ENCODE measurements around the gene BMPR1A. TPM values are rescaled to one million over a fixed set of nuclear protein-coding genes. Genes with fewer than 3 reads are reported as not detected.

Gene BMPR1A
- total RNA-seq, 1 experiment from 2014 or later = 104 TPM

DNA sequence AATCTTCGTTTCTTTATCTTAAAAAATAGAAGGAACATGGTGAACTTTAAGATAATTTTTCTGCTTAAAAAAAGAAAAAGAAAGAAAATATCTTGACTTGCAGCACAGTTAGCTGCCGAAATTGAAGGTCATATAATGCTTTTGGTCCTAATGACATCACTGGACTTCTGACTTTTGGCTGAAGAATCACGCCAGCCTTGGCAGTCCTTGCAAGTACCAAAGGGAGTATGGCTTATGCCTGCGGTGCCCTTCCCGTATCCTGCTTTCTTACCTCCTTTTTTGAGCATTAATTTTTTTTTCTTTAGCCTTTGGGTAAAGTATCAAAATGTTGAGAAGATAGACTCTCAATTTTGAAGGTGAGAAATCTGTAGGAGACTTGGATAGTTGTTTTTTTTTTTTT is 7.0 kb downstream of the BMPR1A start:
- Mint-ChIP-seq H3K27ac (no peak overlapping the region), H3K27me3 (ENCODE audit: low read depth) (no peaks in the 10 kb centered on the region), H3K4me3 (no peak overlapping the region), H3K9me3 (no peaks in the 10 kb centered on the region), H3K36me3 (peaks cover under 1% of the 10 kb centered on the region), H3K4me1 (peaks cover 74% of the 10 kb centered on the region)
- ChIA-PET CTCF (no interaction called here), POLR2A (no interaction called here)
- TF ChIP-seq, protein P1, sequence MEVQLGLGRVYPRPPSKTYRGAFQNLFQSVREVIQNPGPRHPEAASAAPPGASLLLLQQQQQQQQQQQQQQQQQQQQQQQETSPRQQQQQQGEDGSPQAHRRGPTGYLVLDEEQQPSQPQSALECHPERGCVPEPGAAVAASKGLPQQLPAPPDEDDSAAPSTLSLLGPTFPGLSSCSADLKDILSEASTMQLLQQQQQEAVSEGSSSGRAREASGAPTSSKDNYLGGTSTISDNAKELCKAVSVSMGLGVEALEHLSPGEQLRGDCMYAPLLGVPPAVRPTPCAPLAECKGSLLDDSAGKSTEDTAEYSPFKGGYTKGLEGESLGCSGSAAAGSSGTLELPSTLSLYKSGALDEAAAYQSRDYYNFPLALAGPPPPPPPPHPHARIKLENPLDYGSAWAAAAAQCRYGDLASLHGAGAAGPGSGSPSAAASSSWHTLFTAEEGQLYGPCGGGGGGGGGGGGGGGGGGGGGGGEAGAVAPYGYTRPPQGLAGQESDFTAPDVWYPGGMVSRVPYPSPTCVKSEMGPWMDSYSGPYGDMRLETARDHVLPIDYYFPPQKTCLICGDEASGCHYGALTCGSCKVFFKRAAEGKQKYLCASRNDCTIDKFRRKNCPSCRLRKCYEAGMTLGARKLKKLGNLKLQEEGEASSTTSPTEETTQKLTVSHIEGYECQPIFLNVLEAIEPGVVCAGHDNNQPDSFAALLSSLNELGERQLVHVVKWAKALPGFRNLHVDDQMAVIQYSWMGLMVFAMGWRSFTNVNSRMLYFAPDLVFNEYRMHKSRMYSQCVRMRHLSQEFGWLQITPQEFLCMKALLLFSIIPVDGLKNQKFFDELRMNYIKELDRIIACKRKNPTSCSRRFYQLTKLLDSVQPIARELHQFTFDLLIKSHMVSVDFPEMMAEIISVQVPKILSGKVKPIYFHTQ (CRISPR knock-in tag; IDR thresholded peaks at IDR 0.05) = no peak
- TF ChIP-seq SP1 (CRISPR knock-in tag; conservative IDR thresholded peaks at IDR 0.05) (no peak), NR3C1 (CRISPR knock-in tag; conservative IDR thresholded peaks at IDR 0.05; ENCODE audit: low read depth) (no peak), GRHL2 (CRISPR knock-in tag; IDR thresholded peaks at IDR 0.05; ENCODE audit: insufficient replicate concordance, severe bottlenecking) (no peak)
- TF ChIP-seq, protein P2, sequence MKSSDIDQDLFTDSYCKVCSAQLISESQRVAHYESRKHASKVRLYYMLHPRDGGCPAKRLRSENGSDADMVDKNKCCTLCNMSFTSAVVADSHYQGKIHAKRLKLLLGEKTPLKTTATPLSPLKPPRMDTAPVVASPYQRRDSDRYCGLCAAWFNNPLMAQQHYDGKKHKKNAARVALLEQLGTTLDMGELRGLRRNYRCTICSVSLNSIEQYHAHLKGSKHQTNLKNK (CRISPR knock-in tag; IDR thresholded peaks at IDR 0.05) = no peak
- ATAC-seq (no peak), DNase-seq (ENCODE audit: low spot score) (no peak)

DNA sequence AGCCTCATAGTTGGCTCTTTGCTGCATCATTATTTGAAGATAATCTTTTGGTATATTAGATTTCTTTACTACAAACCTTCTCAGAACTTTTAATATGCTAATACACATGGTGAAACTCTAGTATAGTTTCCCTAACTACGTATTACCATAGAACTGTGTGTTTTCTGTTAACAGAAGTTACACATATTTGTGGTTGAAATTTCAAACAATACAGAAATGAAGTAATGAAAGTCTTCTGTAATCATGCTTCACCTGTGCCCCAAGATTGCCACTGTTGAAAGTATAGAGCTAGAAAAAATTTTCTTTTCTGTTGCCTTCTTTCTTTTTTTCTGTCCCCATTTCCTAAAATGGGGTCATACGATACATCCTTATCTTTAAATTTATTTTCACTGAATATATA is 9.1 kb downstream of the BMPR1A start:
- POLR2A ChIA-PET = interaction anchor here (0.5 to 1.2 kb wide), 3 partner anchors 9 to 274 kb away, joined by 3 to 4 read pairs (median 4); partner anchors contain the start of gene BMPR1A
- Mint-ChIP-seq H3K27ac (peak overlapping the region; percentile 67), H3K36me3 (no peaks in the 10 kb centered on the region; the same call in 1 of the 2 replicates), H3K4me1 (peaks cover 82% of the 10 kb centered on the region), H3K27me3 (ENCODE audit: low read depth) (no peaks in the 10 kb centered on the region), H3K9me3 (no peaks in the 10 kb centered on the region), H3K4me3 (no peak overlapping the region; the same call in 1 of the 2 replicates)
- CTCF ChIA-PET = interaction anchor here (0.6 to 1.2 kb wide), 2 partner anchors 91 to 180 kb away, joined by 3 to 4 read pairs; no protein-coding TSS in a partner anchor
- ATAC-seq (no peak), DNase-seq (ENCODE audit: low spot score) (no peak)
- TF ChIP-seq, protein P2 (CRISPR knock-in tag; IDR thresholded peaks at IDR 0.05) = no peak
- TF ChIP-seq, protein P3, sequence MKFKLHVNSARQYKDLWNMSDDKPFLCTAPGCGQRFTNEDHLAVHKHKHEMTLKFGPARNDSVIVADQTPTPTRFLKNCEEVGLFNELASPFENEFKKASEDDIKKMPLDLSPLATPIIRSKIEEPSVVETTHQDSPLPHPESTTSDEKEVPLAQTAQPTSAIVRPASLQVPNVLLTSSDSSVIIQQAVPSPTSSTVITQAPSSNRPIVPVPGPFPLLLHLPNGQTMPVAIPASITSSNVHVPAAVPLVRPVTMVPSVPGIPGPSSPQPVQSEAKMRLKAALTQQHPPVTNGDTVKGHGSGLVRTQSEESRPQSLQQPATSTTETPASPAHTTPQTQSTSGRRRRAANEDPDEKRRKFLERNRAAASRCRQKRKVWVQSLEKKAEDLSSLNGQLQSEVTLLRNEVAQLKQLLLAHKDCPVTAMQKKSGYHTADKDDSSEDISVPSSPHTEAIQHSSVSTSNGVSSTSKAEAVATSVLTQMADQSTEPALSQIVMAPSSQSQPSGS (CRISPR knock-in tag; IDR thresholded peaks at IDR 0.05; ENCODE audit: borderline replicate concordance, low read depth) = no peak
- TF ChIP-seq, protein P4, sequence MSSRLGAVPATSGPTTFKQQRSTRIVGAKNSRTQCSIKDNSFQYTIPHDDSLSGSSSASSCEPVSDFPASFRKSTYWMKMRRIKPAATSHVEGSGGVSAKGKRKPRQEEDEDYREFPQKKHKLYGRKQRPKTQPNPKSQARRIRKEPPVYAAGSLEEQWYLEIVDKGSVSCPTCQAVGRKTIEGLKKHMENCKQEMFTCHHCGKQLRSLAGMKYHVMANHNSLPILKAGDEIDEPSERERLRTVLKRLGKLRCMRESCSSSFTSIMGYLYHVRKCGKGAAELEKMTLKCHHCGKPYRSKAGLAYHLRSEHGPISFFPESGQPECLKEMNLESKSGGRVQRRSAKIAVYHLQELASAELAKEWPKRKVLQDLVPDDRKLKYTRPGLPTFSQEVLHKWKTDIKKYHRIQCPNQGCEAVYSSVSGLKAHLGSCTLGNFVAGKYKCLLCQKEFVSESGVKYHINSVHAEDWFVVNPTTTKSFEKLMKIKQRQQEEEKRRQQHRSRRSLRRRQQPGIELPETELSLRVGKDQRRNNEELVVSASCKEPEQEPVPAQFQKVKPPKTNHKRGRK (CRISPR knock-in tag; IDR thresholded peaks at IDR 0.05; ENCODE audit: borderline replicate concordance) = no peak
- TF ChIP-seq, protein P5, sequence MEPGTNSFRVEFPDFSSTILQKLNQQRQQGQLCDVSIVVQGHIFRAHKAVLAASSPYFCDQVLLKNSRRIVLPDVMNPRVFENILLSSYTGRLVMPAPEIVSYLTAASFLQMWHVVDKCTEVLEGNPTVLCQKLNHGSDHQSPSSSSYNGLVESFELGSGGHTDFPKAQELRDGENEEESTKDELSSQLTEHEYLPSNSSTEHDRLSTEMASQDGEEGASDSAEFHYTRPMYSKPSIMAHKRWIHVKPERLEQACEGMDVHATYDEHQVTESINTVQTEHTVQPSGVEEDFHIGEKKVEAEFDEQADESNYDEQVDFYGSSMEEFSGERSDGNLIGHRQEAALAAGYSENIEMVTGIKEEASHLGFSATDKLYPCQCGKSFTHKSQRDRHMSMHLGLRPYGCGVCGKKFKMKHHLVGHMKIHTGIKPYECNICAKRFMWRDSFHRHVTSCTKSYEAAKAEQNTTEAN (CRISPR knock-in tag; IDR thresholded peaks at IDR 0.05) = no peak
- TF ChIP-seq, protein P6, sequence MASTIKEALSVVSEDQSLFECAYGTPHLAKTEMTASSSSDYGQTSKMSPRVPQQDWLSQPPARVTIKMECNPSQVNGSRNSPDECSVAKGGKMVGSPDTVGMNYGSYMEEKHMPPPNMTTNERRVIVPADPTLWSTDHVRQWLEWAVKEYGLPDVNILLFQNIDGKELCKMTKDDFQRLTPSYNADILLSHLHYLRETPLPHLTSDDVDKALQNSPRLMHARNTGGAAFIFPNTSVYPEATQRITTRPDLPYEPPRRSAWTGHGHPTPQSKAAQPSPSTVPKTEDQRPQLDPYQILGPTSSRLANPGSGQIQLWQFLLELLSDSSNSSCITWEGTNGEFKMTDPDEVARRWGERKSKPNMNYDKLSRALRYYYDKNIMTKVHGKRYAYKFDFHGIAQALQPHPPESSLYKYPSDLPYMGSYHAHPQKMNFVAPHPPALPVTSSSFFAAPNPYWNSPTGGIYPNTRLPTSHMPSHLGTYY (CRISPR knock-in tag; IDR thresholded peaks at IDR 0.05) = no peak
- TF ChIP-seq NFATC4 (CRISPR knock-in tag; IDR thresholded peaks at IDR 0.05) (no peak), CREM (CRISPR knock-in tag; IDR thresholded peaks at IDR 0.05) (no peak), KAT7 (CRISPR knock-in tag; IDR thresholded peaks at IDR 0.05; ENCODE audit: borderline replicate concordance) (no peak), HMGA2 (CRISPR knock-in tag; IDR thresholded peaks at IDR 0.05) (no peak), RELA (CRISPR knock-in tag; IDR thresholded peaks at IDR 0.05; ENCODE audit: borderline replicate concordance) (no peak), ZNF423 (CRISPR knock-in tag; IDR thresholded peaks at IDR 0.05) (no peak), MXD4 (CRISPR knock-in tag; IDR thresholded peaks at IDR 0.05; ENCODE audit: borderline replicate concordance) (no peak), JAZF1 (CRISPR knock-in tag; IDR thresholded peaks at IDR 0.05) (no peak), SP1 (CRISPR knock-in tag; conservative IDR thresholded peaks at IDR 0.05) (no peak)
- TF ChIP-seq, protein P7, sequence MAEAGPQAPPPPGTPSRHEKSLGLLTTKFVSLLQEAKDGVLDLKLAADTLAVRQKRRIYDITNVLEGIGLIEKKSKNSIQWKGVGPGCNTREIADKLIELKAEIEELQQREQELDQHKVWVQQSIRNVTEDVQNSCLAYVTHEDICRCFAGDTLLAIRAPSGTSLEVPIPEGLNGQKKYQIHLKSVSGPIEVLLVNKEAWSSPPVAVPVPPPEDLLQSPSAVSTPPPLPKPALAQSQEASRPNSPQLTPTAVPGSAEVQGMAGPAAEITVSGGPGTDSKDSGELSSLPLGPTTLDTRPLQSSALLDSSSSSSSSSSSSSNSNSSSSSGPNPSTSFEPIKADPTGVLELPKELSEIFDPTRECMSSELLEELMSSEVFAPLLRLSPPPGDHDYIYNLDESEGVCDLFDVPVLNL (CRISPR knock-in tag; IDR thresholded peaks at IDR 0.05; ENCODE audit: borderline replicate concordance, low read depth) = no peak
- TF ChIP-seq, protein P8, sequence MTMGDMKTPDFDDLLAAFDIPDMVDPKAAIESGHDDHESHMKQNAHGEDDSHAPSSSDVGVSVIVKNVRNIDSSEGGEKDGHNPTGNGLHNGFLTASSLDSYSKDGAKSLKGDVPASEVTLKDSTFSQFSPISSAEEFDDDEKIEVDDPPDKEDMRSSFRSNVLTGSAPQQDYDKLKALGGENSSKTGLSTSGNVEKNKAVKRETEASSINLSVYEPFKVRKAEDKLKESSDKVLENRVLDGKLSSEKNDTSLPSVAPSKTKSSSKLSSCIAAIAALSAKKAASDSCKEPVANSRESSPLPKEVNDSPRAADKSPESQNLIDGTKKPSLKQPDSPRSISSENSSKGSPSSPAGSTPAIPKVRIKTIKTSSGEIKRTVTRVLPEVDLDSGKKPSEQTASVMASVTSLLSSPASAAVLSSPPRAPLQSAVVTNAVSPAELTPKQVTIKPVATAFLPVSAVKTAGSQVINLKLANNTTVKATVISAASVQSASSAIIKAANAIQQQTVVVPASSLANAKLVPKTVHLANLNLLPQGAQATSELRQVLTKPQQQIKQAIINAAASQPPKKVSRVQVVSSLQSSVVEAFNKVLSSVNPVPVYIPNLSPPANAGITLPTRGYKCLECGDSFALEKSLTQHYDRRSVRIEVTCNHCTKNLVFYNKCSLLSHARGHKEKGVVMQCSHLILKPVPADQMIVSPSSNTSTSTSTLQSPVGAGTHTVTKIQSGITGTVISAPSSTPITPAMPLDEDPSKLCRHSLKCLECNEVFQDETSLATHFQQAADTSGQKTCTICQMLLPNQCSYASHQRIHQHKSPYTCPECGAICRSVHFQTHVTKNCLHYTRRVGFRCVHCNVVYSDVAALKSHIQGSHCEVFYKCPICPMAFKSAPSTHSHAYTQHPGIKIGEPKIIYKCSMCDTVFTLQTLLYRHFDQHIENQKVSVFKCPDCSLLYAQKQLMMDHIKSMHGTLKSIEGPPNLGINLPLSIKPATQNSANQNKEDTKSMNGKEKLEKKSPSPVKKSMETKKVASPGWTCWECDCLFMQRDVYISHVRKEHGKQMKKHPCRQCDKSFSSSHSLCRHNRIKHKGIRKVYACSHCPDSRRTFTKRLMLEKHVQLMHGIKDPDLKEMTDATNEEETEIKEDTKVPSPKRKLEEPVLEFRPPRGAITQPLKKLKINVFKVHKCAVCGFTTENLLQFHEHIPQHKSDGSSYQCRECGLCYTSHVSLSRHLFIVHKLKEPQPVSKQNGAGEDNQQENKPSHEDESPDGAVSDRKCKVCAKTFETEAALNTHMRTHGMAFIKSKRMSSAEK (CRISPR knock-in tag; IDR thresholded peaks at IDR 0.05; ENCODE audit: borderline replicate concordance) = no peak
